NCI-H1417 treated with DMSO at 0.1 percent for 48 hours (cell line): ENCODE measurements around the gene GAB2.

Experiments used
- DNase-seq: peaks from one replicate; lab custom pipeline; 2025; lab: John Stamatoyannopoulos, UW

The GAB2 gene

GRCh38 chr11:78203184-78203583, 214.4 kb downstream of the GAB2 start:
- no peak for DNase-seq

GRCh38 chr11:78202733-78203167, 214.9 kb downstream of the GAB2 start:
- DNase-seq = no peak

- DNase-seq = no peak
These were observed 216.4 kb downstream of the GAB2 start for GRCh38 chr11:78201096-78201818.

GRCh38 chr11:78200553-78200952, 217.1 kb downstream of the GAB2 start:
- no peak for DNase-seq

GRCh38 chr11:78200061-78200460, 217.6 kb downstream of the GAB2 start:
- no peak for DNase-seq

- DNase-seq = no peak
These were observed 218.0 kb downstream of the GAB2 start for GRCh38 chr11:78199653-78200015.

DNA sequence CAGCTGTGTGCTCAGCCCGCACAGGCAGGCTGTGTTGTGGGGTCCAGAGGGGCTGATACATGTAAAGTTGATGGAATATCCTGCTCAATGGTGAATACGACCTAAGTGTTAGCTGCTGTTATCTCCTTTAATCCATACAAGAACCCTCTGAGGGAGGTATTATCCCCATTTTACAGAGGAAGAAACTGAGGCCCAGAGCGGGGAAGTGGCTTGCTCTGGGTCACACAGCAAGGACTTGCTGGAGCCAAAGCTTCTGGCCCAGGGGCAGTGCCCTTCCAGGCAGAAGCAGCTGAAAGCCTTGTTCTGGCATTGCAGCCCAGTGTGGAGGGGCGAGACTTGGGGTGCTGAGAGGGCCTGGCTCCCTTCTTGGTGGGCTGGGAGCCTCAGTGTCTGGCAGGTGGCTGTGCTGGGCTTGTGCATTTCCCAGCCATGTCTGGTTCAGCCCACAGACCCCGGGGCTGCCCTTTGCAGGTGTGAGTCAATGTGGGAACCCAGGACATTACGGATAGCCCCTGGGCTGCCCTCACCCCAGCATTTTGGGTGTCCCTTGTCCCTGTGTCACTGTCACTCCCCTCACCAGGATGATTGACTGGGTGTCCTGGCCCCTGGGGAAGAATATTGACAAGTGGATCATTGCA, 218.5 kb downstream of the GAB2 start:
- DNase-seq = no peak

- DNase-seq = no peak
These were observed 219.8 kb downstream of the GAB2 start for GRCh38 chr11:78197816-78198215.

GRCh38 chr11:78196661-78197091, 220.9 kb downstream of the GAB2 start:
- DNase-seq = no peak

DNA sequence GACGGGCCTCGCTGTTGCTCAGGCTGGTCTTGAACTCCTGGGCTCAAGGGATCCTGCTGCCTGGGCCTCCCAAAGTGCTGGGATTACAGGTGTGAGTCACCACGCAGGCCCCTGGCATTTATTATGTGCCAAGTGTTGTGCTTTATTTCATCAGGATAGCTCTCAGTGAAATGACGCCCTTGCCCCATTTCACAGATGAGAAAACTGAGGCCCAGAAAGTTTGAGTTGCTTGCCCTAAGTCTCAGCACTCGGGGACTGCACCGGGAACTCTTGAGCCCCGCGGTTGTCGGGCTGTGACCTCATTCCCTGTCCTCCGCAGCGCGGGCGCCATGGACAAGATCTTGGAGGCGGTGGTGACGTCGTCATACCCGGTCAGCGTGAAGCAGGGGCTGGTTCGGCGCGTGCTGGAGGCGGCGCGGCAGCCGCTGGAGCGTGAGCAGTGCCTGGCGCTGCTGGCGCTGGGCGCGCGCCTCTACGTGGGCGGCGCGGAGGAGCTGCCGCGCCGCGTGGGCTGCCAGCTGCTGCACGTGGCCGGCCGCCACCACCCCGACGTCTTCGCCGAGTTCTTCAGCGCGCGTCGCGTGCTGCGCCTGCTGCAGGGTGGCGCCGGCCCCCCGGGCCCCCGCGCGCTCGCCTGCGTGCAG, 221.6 kb downstream of the GAB2 start:
- no peak for DNase-seq

DNA sequence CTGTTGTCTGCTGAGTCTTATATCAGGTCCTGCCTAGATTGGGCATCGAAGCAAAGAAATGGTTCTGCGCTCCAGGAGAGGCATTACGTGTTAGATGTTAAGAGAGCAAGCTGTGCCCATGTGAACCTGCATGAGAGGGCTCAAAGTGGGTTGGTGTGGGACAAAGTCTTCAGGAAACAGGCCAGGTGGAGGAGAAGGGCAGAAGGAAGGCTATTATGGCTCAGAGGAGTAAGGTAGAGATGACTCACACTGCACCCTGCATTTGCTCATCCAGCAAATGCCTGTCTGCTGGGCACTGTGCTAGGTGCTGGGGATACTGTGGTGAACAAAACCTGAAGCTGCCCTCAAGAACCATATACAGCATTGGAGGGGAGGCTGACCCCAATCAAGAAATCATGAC, 223.1 kb downstream of the GAB2 start:
- DNase-seq = no peak

DNA sequence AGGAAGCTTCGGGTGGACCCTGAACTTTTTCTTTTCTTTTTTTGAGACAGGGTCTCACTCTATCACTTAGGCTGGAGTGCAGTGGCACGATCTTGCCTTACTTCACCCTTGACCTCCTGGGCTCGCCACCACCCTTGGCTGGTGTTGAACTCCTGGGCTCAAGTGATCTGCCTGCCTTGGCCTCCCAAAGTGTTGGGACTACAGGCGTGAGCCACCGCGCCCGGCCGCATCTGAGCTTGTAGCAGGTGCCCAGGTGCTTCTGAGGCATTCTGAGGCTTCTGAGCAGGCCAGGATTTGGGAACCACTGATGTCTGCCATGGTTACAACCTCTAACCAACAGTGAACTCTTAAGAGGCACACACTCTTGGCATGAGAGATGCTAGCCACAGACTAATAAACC, 223.8 kb downstream of the GAB2 start:
- DNase-seq = no peak

DNA sequence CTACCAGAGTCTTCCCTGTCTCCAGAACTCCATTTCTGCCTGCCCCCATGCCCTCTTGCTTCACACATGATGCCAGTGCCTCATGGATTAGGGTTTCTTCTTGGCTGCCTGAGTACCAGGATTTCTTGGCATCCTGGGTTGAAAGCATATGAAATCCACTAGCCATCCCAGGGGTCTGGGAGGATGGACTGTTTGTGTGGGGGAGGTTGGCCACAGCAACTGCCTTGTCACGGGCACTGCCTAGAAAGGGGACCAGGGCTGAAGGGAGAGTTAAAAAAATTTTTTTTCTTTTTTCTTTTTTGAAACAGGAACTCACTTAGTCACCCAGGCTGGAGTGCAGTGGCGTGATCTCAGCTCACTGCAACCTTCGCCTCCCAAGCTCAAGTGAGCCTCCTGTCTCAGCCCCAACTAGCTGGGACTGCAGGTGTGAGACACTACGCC, 224.7 kb downstream of the GAB2 start:
- DNase-seq = no peak

DNA sequence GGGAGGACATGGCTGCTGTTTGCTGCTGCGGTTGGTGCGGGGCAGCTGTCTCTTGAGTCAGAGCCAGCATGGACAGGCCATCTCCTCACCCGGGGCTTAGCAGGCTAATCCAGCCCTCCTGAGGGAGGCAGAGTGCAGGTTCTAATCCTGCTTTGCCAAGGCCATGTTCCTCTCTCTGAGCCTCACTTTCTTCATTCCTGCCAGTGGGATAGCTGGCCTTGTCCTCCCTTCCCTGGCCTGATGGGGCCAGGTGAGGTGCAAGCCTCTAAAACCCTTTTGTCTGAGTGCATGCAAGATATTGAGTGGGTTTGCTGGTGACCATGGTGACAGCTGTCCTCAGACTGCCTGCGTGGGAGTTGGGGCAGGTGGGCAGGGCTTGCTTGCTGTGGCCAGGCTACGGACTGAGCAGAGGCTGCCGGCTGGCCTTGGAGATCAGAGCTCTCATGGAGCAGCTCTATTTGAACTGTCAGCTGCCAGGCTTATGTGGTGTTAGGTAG, 225.3 kb downstream of the GAB2 start:
- DNase-seq = no peak

DNA sequence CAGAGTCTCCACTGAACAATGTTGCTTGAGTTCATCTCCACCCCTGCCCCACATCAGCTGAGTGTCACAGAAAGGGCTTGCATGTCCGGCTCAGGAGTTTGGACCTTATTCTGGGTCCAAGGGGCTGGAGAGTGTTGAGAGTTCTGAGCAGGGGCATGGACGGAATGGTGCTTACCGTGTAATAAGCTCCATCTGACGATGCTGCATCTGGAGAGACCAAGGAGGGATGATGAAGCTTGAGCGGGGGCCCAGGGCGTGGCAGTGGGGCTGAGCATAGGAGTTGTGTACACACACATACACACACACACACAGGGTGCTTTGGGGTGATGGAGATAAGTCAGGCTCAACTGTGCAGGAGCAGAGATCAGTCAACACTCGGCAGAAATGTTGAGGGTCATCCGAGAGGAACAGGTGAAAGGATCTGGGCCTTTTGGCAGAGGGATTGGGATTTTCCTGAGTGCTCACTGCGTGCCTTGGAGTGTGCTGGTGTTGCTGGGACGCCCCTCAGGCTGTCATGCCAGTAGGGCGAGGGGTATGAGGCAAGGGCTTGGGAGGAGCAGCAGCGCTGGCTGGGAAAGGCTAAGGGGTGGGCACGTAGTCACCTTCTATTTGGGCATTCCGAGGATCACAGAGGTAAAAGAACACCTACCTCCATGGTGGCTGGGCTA, 226.6 kb downstream of the GAB2 start:
- no peak for DNase-seq

DNA sequence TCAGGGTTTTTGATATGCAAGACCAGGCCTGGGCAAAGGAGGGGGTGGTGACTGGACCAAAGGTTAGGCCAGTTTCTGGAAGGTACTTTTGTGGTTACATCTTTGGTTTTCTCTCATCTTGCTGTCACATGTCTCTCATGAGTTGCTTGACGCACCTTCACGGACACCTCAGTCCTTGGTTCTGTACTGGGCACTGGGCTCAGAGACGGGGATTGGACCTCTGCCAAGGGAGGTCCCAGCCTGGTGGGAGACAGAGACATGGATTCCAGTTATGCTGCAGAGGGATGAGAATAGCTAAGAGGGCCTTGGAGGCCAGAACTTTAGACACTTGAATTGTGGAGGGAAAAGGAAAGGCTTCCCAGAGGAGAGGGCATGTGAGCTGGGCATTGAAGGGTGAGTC, 227.2 kb downstream of the GAB2 start:
- DNase-seq = no peak

DNA sequence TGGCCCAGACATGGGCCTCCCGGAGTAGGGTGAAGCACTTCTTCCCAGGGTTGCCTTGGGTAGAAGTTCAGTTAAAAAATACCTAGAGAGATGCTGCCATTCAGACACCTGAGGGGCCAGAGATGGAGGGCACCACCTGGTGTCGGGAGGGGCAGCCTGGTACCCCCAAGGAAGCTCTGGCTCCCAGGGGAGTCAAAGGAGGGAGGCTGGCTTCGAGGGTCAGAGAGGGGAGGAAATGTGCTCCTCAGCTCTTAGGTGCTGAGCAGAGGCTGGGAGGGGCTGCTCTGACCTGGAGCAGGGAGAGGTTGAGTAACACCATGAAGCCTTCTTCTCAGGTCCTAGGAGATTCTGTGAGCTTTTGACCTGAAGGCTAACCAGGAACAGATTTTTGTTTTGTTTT, 227.8 kb downstream of the GAB2 start:
- no peak for DNase-seq

DNA sequence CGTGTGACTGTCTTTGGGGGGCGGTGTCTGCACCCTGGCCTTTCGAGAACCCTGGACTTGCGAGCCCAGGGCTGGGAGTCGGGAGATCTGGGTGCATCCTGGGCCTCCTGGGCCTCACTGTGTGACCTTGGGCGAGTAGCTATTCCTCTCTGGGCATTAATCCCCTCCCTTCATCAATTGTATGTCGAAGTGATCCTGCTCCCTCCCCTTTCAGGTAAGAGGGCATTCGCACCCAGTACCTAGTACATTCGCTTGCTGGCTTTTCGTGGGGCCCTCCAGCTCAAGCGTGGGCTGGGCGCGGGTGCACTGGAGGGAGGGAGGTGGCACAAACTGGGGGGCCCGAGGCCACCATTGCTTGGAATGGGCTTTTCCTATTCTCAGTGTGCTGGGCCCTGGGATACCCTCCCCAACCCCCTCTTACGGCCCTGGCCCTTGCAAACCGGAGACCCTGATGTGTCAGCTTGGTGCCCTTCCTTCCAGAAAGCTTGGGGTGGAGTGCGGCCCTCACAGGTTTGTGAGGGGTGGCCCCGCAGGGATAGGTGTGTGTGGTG, 228.4 kb downstream of the GAB2 start:
- no peak for DNase-seq

- DNase-seq = peak; percentile 88
These were observed 229.1 kb downstream of the GAB2 start, which contains the start of the genes KCTD21 and USP35 for GRCh38 chr11:78188286-78189173. Gene KCTD21 (minus strand): TSS chr11:78188626. CDS start chr11:78174554, 14,072 bp downstream. Gene USP35 (plus strand): TSS chr11:78188919. CDS start chr11:78196246, 7,327 bp downstream.

DNA sequence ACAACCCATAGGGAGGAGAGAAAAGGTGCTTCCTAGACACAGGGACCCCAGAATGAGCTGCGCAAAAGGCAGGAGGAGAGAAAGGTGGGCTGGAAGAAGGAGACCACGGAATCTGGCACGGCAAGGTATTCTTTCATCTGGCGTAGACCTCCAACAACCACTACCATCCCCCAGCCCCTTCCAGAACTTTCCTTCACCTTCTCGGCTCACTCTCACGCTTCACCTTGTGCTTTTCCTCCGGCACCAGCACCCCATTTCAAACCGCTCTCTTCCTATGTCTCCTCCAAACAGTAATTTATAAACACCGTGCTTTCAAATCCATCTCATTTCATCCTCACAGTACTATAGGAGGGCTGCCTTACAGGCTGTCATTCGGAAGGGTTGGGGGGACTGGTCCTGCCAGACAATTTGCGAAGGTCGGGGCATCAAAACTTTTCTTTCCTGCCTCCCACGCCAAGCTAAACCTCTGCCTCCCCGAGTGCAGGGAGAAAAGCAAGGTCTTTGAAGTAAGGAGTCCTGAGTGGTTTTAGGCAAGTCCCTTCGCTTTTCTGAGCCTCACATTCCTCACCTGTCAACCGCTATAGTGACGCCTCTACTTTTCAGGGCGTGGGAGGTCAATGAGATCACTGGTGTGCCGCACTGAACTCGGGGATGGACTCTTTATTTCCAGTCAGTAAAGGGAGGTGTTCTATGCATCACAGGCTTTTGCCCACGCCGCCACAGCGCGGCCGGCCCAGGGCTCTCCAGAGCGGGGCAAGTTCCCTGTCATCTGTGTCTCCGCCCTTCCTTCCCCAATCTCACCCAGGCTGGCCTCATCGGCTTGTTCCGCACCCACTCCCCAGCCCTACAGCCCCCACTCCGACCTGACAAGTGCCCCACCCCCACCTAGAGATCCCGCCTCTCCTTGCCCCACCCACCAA, 230.0 kb downstream of the GAB2 start:
- DNase-seq = no peak
